CD4-positive, alpha-beta T cell (primary cell): Measurements from ENCODE around the gene CNTFR. TPM values are rescaled to one million over a fixed set of nuclear protein-coding genes. Genes with fewer than 3 reads are reported as not detected.

Experiments used
- ATAC-seq: fragments of 200-7000 bp; cut with Tn5 transposase; one replicate; pipeline ENCODE4 v1.10.0; 2022; ENCODE audit warnings: mild to moderate bottlenecking; ENCODE audit not compliant: poor library complexity
- CTCF ChIA-PET: fragments of 350-600 bp; sonication (Branson Sonifier 250); formaldehyde crosslinking; loops from one replicate; lab custom pipeline; 2021; ENCODE audit warnings: antibody characterized with exemption, inconsistent platforms; lab: Charles Lee
- POLR2A ChIA-PET: fragments of 350-600 bp; sonication (Branson Sonifier 250); formaldehyde crosslinking; loops from one replicate; lab custom pipeline; 2021; ENCODE audit warnings: antibody characterized with exemption, inconsistent platforms; lab: Charles Lee
- DNase-seq, 14 experiments: peaks; one replicate each; pipeline ENCODE4 v3.0.0-alpha.2; 2013 to 2020; ENCODE audit warnings: mixed read lengths in 2 of 14
- H3K27ac ChIP-seq, 2 donors: one replicate each; pipeline versions ENCODE4 v1.5.1 to v1.7.0; 2013; ENCODE audit warnings: low read length in 2 of 2, low read depth in 1 of 2, mild to moderate bottlenecking in 1 of 2
- H3K27me3 ChIP-seq, 2 experiments: 1 replicate in 1 of 2; 2 replicates in 1 of 2; pipeline versions ENCODE4 v1.6.1 to v1.7.0; 2013; ENCODE audit warnings: low read length in 2 of 2, control low read depth in 1 of 2, mild to moderate bottlenecking in 1 of 2, moderate library complexity in 1 of 2; ENCODE audit not compliant: insufficient read depth in 2 of 2, control insufficient read depth in 1 of 2
- H3K36me3 ChIP-seq: one replicate; pipeline ENCODE4 v1.6.1; 2013; ENCODE audit warnings: low read length, control low read depth; ENCODE audit not compliant: insufficient read depth
- H3K4me1 ChIP-seq: one replicate; pipeline ENCODE4 v1.6.1; 2013; ENCODE audit warnings: low read length, control low read depth; ENCODE audit not compliant: insufficient read depth
- H3K4me3 ChIP-seq: one replicate; pipeline ENCODE4 v1.5.1; 2013; ENCODE audit warnings: mild to moderate bottlenecking, low read length, moderate library complexity
- H3K9me3 ChIP-seq, 2 experiments: 1 replicate in 1 of 2; 2 replicates in 1 of 2; pipeline versions ENCODE4 v1.6.1 to v1.7.0; 2013; ENCODE audit warnings: low read length in 2 of 2, mild to moderate bottlenecking in 2 of 2, control low read depth in 1 of 2, moderate library complexity in 1 of 2; ENCODE audit not compliant: control insufficient read depth in 1 of 2, insufficient read depth in 1 of 2
- H3K27ac Mint-ChIP-seq: one replicate; pipeline ENCODE4 v1.8.0; 2020; ENCODE audit warnings: mixed read lengths
- H3K27me3 Mint-ChIP-seq: one replicate; pipeline ENCODE4 v1.8.0; 2021; ENCODE audit warnings: mixed read lengths
- H3K36me3 Mint-ChIP-seq: one replicate; pipeline ENCODE4 v1.8.0; 2021; ENCODE audit warnings: low read depth, mixed read lengths
- H3K4me1 Mint-ChIP-seq: one replicate; pipeline ENCODE4 v1.8.0; 2021; ENCODE audit warnings: low read depth, mixed read lengths
- H3K4me3 Mint-ChIP-seq: one replicate; pipeline ENCODE4 v1.8.0; 2020; ENCODE audit warnings: mild to moderate bottlenecking, mixed read lengths
- H3K9me3 Mint-ChIP-seq: one replicate; pipeline ENCODE4 v1.8.0; 2020; ENCODE audit warnings: mixed read lengths
- intact Hi-C, 2 experiments: fragments of 100-400 bp; cut with DNase I in 1 of 2; cut with micrococcal nuclease in 1 of 2; formaldehyde crosslinking; loops; one replicate each; pipeline versions ENCODE4 v1.15.1 to v1.9.0; 2023 to 2025; cut with DNase I, micrococcal nuclease
- total RNA-seq, 174 experiments: library from RNA in 2 of 174; stranded (reverse) in 2 of 174; gene quantifications; one replicate each; pipeline ENCODE4 v1.2.3 and lab custom pipeline; 2021 to 2026
- TF ChIP-seq, protein P1 (sequence below): fragments of 200-600 bp; IDR thresholded peaks from one replicate; pipeline ENCODE4 v1.8.0; 2022; ENCODE audit warnings: antibody characterized with exemption, mild to moderate bottlenecking

Gene CNTFR
- total RNA-seq, 2 experiments from 2014 or later: not detected

DNA sequence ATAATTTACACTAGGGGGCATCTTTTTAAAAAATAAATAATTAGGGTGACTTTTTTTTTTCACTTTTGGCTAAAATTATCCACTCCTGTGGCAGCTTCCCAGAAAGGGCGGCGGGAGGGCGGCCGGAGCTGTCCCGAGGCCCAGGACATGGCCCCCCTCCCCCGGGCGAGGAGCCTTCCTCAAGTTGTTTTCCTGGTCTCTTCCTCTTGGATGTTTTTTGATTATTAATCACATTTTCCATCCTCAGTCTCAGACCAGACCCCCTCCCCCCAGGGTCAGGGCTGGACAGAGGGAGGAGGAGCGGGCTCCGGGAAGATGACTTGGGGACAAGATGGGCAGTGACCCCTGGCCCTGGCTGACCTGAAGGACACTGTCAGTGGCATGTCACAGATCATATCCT is 4.7 kb upstream of the CNTFR start:
- Histone ChIP-seq H3K36me3 (no peaks in the 10 kb centered on the region), H3K27me3 (peaks cover 44 to 50% of the 10 kb centered on the region in 2 experiments), H3K9me3 (peaks cover 0 to 17% of the 10 kb centered on the region in 2 experiments), H3K27ac (no peak overlapping the region), H3K4me1 (peaks cover 26% of the 10 kb centered on the region), H3K4me3 (no peak overlapping the region)
- ChIA-PET CTCF (interaction anchor here (1.3 kb wide), 1 partner anchor 40 kb away, joined by 3 read pairs; no protein-coding TSS in a partner anchor), POLR2A (no interaction called here)
- no peak for DNase-seq
- Mint-ChIP-seq H3K27ac (no peak overlapping the region), H3K4me3 (no peak overlapping the region), H3K4me1 (peaks cover 15% of the 10 kb centered on the region), H3K9me3 (no peaks in the 10 kb centered on the region), H3K27me3 (peaks cover 65% of the 10 kb centered on the region), H3K36me3 (no peaks in the 10 kb centered on the region)
- ATAC-seq: no peak
- intact Hi-C loops: loop anchor here (5.0 to 10.0 kb wide), 2 partner anchors 49 to 262 kb away; no protein-coding TSS in a partner anchor
- TF ChIP-seq, protein P1, sequence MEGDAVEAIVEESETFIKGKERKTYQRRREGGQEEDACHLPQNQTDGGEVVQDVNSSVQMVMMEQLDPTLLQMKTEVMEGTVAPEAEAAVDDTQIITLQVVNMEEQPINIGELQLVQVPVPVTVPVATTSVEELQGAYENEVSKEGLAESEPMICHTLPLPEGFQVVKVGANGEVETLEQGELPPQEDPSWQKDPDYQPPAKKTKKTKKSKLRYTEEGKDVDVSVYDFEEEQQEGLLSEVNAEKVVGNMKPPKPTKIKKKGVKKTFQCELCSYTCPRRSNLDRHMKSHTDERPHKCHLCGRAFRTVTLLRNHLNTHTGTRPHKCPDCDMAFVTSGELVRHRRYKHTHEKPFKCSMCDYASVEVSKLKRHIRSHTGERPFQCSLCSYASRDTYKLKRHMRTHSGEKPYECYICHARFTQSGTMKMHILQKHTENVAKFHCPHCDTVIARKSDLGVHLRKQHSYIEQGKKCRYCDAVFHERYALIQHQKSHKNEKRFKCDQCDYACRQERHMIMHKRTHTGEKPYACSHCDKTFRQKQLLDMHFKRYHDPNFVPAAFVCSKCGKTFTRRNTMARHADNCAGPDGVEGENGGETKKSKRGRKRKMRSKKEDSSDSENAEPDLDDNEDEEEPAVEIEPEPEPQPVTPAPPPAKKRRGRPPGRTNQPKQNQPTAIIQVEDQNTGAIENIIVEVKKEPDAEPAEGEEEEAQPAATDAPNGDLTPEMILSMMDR: no peak

- peaks cover 26% of the 10 kb centered on the region for H3K4me1 Mint-ChIP-seq
- H3K27ac ChIP-seq: no peak overlapping the region
- no peaks in the 10 kb centered on the region for H3K36me3 Mint-ChIP-seq
- POLR2A ChIA-PET: no interaction called here
- peaks cover 75% of the 10 kb centered on the region for H3K27me3 Mint-ChIP-seq
- H3K9me3 ChIP-seq: peaks cover 0 to 17% of the 10 kb centered on the region in 2 experiments
- no peak overlapping the region for H3K27ac Mint-ChIP-seq
- CTCF ChIA-PET: interaction anchor here (2.5 kb wide), 1 partner anchor 189 kb away, joined by 11 read pairs; no protein-coding TSS in a partner anchor
- no peak overlapping the region for H3K4me3 ChIP-seq
- intact Hi-C loops: loop anchor here (5.0 to 10.0 kb wide), 2 partner anchors 48 to 261 kb away; no protein-coding TSS in a partner anchor
- no peaks in the 10 kb centered on the region for H3K36me3 ChIP-seq
- TF ChIP-seq, protein P1: no peak
- peaks cover 55 to 61% of the 10 kb centered on the region in 2 experiments for H3K27me3 ChIP-seq
- peaks cover 30% of the 10 kb centered on the region for H3K4me1 ChIP-seq
- ATAC-seq: peak; percentile 35
- peak in 2 of 14 experiments; percentile 52 to 55 for DNase-seq
- H3K9me3 Mint-ChIP-seq: no peaks in the 10 kb centered on the region
- peak overlapping the region; percentile 80 for H3K4me3 Mint-ChIP-seq
Measured at GRCh38 chr9:34592895-34593601, 3.5 kb upstream of the CNTFR start.

DNA sequence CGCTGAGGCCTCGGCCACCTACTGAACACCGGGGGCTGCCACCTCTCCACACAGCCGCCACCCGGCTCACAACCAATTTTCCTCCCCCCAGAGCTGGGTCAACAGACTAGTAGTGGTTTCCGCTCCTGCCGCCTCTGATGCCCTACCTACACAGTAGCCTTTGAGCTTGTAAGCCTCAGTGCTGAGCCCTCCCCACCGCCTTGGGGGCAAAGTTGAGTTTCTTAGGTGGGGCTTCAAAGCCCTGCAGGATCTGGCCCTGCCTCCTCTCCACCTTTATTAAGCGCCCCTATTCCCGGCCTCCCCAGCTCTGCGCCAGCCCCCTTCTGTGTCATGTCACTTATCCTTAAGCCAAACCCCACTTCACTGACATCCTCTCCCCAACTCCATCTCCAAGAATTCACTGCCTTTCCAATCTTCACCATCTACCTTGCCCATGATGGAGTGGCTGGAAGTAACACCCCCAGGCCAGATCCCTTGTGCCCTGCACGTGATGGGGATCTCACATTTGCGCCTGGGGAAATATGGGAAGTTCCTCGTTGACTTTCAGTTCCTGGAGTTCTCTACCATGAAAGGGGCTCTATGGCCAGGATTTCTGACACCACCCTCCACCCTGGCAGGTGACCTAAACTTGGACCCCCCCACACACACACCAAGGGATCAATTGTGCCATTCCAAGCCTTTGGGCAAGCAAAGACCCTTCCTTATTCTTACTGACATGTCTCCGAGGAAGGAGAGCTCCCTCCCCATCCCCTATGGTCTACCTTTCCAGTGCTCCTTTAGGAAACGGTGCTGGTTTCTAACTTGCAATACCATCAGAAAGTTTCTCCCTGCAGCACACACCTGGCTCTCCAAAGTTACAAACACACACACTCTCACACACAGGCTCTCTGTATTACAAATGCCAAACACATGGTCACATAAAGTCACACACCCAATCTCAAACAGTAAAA is 2.7 kb upstream of the CNTFR start:
- Mint-ChIP-seq H3K4me3 (peak overlapping the region; percentile 80), H3K9me3 (no peaks in the 10 kb centered on the region), H3K27me3 (peaks cover 78% of the 10 kb centered on the region), H3K36me3 (no peaks in the 10 kb centered on the region), H3K27ac (no peak overlapping the region), H3K4me1 (peaks cover 26% of the 10 kb centered on the region)
- intact Hi-C loops: loop anchor here (1.0 to 10.0 kb wide), 4 partner anchors 47 to 260 kb away; no protein-coding TSS in a partner anchor
- Histone ChIP-seq H3K4me3 (peak overlapping the region; percentile 63), H3K9me3 (peaks cover 0 to 17% of the 10 kb centered on the region in 2 experiments), H3K36me3 (no peaks in the 10 kb centered on the region), H3K27ac (no peak overlapping the region), H3K27me3 (peaks cover 61 to 67% of the 10 kb centered on the region in 2 experiments), H3K4me1 (peaks cover 30% of the 10 kb centered on the region)
- ChIA-PET POLR2A (interaction anchor here (1.0 kb wide), 1 partner anchor 188 kb away, joined by 4 read pairs; no protein-coding TSS in a partner anchor), CTCF (interaction anchor here (1.1 to 2.5 kb wide), 10 partner anchors 11 to 968 kb away, joined by 3 to 11 read pairs (median 4); partner anchors contain the start of gene RPP25L)
- DNase-seq: peak in 2 of 14 experiments; percentile 31 to 39
- ATAC-seq: no peak
- TF ChIP-seq, protein P1: no peak
